ENCODE measurements around the gene DNAJC16. TPM values are rescaled to one million over a fixed set of nuclear protein-coding genes. Genes with fewer than 3 reads are reported as not detected.
A peak's percentile ranks its signal among the peaks of the same experiment; 100 is the strongest.

The DNAJC16 gene
- total and polyA plus RNA-seq, 4 donors = 3.3 to 14.2 (median 11.1) TPM

- H3K9ac ChIP-seq (ENCODE audit: low read depth in 1 of 2, low read length in 2 of 2) = no peak overlapping the region
- peaks cover 11 to 74% (median 58%) of the 10 kb centered on the region in 4 donors for H3K4me1 ChIP-seq (ENCODE audit: control insufficient read depth in 4 of 4, insufficient read depth in 4 of 4, low read length in 3 of 4)
- H3K27ac ChIP-seq (ENCODE audit: low read depth in 1 of 2, low read length in 2 of 2) = no peak overlapping the region
- no peaks in the 10 kb centered on the region for H3K27me3 ChIP-seq (ENCODE audit: control insufficient read depth in 4 of 4, insufficient read depth in 4 of 4, low read length in 3 of 4)
- no peak for DNase-seq (ENCODE audit: low spot score)
- peaks cover 2 to 7% (median 5%) of the 10 kb centered on the region in 4 donors for H3K36me3 ChIP-seq (ENCODE audit: control insufficient read depth in 4 of 4, insufficient read depth in 3 of 4, low read depth in 1 of 4, low read length in 3 of 4)
- TF ChIP-seq HNF4A (conservative IDR thresholded peaks at IDR 0.05) (peak in 1 of 2 donors; percentile 11), RXRA (IDR thresholded peaks at IDR 0.05) (peak in 1 of 2 donors; percentile 22)
- TF ChIP-seq, protein P1, sequence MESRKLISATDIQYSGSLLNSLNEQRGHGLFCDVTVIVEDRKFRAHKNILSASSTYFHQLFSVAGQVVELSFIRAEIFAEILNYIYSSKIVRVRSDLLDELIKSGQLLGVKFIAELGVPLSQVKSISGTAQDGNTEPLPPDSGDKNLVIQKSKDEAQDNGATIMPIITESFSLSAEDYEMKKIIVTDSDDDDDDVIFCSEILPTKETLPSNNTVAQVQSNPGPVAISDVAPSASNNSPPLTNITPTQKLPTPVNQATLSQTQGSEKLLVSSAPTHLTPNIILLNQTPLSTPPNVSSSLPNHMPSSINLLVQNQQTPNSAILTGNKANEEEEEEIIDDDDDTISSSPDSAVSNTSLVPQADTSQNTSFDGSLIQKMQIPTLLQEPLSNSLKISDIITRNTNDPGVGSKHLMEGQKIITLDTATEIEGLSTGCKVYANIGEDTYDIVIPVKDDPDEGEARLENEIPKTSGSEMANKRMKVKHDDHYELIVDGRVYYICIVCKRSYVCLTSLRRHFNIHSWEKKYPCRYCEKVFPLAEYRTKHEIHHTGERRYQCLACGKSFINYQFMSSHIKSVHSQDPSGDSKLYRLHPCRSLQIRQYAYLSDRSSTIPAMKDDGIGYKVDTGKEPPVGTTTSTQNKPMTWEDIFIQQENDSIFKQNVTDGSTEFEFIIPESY (IDR thresholded peaks at IDR 0.05) = no peak
- no peak overlapping the region for H3K4me3 ChIP-seq (ENCODE audit: low read depth in 1 of 3, low read length in 3 of 3)
- H3K9me3 ChIP-seq (ENCODE audit: control insufficient read depth in 4 of 4, low read length in 3 of 4) = no peaks in the 10 kb centered on the region
- 35% methylated on average over 5 of the region's 5 CpGs for WGBS
Observed at GRCh38 chr1:15621975-15622374, 95.3 kb downstream of the DNAJC16 start.

- no peaks in the 10 kb centered on the region for H3K9me3 ChIP-seq (ENCODE audit: control insufficient read depth in 4 of 4, low read length in 3 of 4)
- peaks cover 2 to 14% (median 7%) of the 10 kb centered on the region in 4 donors for H3K36me3 ChIP-seq (ENCODE audit: control insufficient read depth in 4 of 4, insufficient read depth in 3 of 4, low read depth in 1 of 4, low read length in 3 of 4)
- no peak for DNase-seq (ENCODE audit: low spot score)
- H3K27ac ChIP-seq (ENCODE audit: low read depth in 1 of 2, low read length in 2 of 2) = no peak overlapping the region
- no peak overlapping the region for H3K4me3 ChIP-seq (ENCODE audit: low read depth in 1 of 3, low read length in 3 of 3)
- H3K4me1 ChIP-seq (ENCODE audit: control insufficient read depth in 4 of 4, insufficient read depth in 4 of 4, low read length in 3 of 4) = peaks cover 11 to 79% (median 59%) of the 10 kb centered on the region in 4 donors
- WGBS = 88% methylated on average over 7 of the region's 7 CpGs
- no peaks in the 10 kb centered on the region for H3K27me3 ChIP-seq (ENCODE audit: control insufficient read depth in 4 of 4, insufficient read depth in 4 of 4, low read length in 3 of 4)
- no peak for TF ChIP-seq MAX (IDR thresholded peaks at IDR 0.05)
- TF ChIP-seq, protein P2, sequence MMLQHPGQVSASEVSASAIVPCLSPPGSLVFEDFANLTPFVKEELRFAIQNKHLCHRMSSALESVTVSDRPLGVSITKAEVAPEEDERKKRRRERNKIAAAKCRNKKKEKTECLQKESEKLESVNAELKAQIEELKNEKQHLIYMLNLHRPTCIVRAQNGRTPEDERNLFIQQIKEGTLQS (IDR thresholded peaks at IDR 0.05) = no peak
- TF ChIP-seq, protein P1 (IDR thresholded peaks at IDR 0.05) = no peak
- TF ChIP-seq RXRA (IDR thresholded peaks at IDR 0.05) = no peak
- no peak for TF ChIP-seq NR2F2 (IDR thresholded peaks at IDR 0.05)
- TF ChIP-seq FOXA1 (IDR thresholded peaks at IDR 0.05) = no peak
- no peak overlapping the region for H3K9ac ChIP-seq (ENCODE audit: low read depth in 1 of 2, low read length in 2 of 2)
Observed at GRCh38 chr1:15622712-15623373, 96.2 kb downstream of the DNAJC16 start.

DNA sequence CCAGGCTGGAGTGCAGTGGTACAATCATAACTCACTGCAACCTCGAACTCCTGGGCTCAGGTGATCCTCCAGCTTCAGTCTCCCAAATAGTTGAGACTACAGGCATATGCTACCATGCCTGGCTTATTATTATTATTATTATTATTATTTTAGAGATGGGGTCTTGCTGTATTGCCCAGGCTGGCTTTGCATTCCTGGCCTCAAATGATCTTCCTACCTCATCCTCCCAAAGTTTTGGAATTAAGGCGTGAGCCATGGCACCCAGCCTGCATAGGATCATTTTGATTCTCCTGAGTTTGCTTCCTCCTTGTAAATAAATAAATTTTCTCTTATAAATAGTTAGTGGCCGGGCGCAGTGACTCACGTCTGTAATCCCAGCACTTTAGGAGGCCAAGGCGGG is 96.8 kb downstream of the DNAJC16 start:
- TF ChIP-seq, protein P2 (IDR thresholded peaks at IDR 0.05) = no peak
- TF ChIP-seq GABPA (IDR thresholded peaks at IDR 0.05 in 1 of 2, conservative IDR thresholded peaks at IDR 0.05 in 1 of 2) = no peak
- H3K4me1 ChIP-seq (ENCODE audit: control insufficient read depth in 4 of 4, insufficient read depth in 4 of 4, low read length in 3 of 4) = peaks cover 11 to 77% (median 57%) of the 10 kb centered on the region in 4 donors
- peaks cover 5 to 15% (median 8%) of the 10 kb centered on the region in 4 donors for H3K36me3 ChIP-seq (ENCODE audit: control insufficient read depth in 4 of 4, insufficient read depth in 3 of 4, low read depth in 1 of 4, low read length in 3 of 4)
- H3K9ac ChIP-seq (ENCODE audit: low read depth in 1 of 2, low read length in 2 of 2) = no peak overlapping the region
- DNase-seq (ENCODE audit: low spot score) = no peak
- WGBS = 93% methylated on average over 6 of the region's 6 CpGs
- H3K27me3 ChIP-seq (ENCODE audit: control insufficient read depth in 4 of 4, insufficient read depth in 4 of 4, low read length in 3 of 4) = no peaks in the 10 kb centered on the region
- H3K9me3 ChIP-seq (ENCODE audit: control insufficient read depth in 4 of 4, low read length in 3 of 4) = no peaks in the 10 kb centered on the region
- no peak overlapping the region for H3K4me3 ChIP-seq (ENCODE audit: low read depth in 1 of 3, low read length in 3 of 3)
- H3K27ac ChIP-seq (ENCODE audit: low read depth in 1 of 2, low read length in 2 of 2) = no peak overlapping the region
